ENCODE results near the gene ALOXE3. TPM values are rescaled to one million over a fixed set of nuclear protein-coding genes. Genes with fewer than 3 reads are reported as not detected.

Gene ALOXE3
- total and polyA plus RNA-seq, 4 experiments from 2014 or later = 0.20 to 0.33 (median 0.32) TPM; not detected in 1

DNA sequence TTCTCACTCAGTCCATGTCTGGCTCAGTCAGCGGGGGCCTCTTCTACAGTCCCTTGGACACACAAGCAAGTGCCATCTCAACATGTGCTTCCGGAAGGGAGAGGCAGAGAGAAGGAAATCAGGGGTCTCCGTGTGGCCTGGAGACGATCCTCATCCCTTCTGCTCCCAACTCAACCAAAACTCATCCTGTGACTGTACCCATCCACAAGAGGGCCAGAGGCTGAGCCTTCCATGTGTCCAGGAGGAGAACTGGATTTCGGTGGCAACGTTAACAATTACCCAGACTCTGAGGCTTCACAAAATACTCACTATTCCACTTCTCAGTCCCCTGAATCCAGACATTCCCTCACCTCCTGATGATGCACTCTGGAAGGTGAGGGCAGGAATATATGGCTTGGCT lies 23.0 kb downstream of the ALOXE3 start:
- CTCF ChIA-PET (ENCODE audit: partially characterized antibody) = interaction anchor here (2.0 to 7.6 kb wide), 7 partner anchors 11 to 205 kb away, joined by 9 to 178 read pairs (median 41); partner anchors contain the start of gene ALOXE3
- Histone ChIP-seq H3K27me3 (ENCODE audit: insufficient read depth, low read length) (no peaks in the 10 kb centered on the region), H3K27ac (ENCODE audit: low read depth, low read length) (no peak overlapping the region), H3K4me1 (ENCODE audit: insufficient read depth, low read length) (peaks cover 12% of the 10 kb centered on the region), H3K4me3 (ENCODE audit: low read length in 2 of 2) (no peak overlapping the region), H3K36me3 (ENCODE audit: insufficient read depth, low read length) (no peaks in the 10 kb centered on the region), H3K9me3 (ENCODE audit: control insufficient read depth in 1 of 2, low read length in 2 of 2) (no peaks in the 10 kb centered on the region)
- intact Hi-C loops (cut with micrococcal nuclease) = loop anchor here (2.0 kb wide), 1 partner anchor 17 kb away; no protein-coding TSS in a partner anchor
- Mint-ChIP-seq H3K4me1 (peaks cover 5 to 16% (median 12%) of the 10 kb centered on the region in 4 donors), H3K9me3 (peaks cover 0 to 4% (median 0%) of the 10 kb centered on the region in 8 donors), H3K27ac (peak overlapping the region in 1 of 7 donors; percentile 12), H3K27me3 (peaks cover 8 to 11% of the 10 kb centered on the region in 2 donors), H3K4me3 (no peak overlapping the region), H3K36me3 (no peaks in the 10 kb centered on the region)
- DNase-seq = no peak
- POLR2A ChIA-PET (ENCODE audit: partially characterized antibody) = interaction anchor here (1.5 to 2.0 kb wide), 2 partner anchors 78 to 95 kb away, joined by 4 to 5 read pairs; partner anchors contain the start of gene BORCS6

DNA sequence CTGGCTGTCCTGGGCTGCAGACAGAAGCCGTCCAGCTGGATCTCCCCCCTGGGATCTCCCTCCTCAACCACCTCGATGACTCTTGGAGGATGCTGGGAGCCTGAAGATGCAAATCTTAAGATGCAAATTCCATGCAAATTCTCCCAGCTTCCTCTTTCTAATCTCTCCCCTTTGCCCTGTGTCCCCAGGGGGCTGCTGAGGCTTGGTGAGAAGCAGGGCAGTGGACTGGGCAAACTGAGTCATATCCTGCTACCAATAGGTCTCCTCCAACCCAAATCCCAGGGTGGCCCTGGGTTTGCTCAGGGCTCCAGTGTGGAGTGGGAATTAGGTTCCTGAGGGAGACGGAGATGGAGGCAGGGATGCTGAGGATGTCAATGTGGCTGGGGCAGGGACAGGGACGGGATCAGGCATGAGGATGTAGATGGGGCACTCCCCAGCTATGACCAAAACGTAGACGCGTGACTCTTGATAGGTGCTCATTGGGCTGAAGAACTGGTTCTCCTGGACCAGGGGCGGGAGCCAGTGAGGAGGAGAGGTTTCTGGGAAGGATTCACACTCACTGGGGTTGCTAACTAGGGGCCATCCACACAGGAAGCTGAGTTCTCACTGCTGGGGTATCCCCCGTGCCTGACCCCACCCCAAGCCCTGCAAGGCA lies 27.2 kb downstream of the ALOXE3 start:
- Mint-ChIP-seq H3K4me1 (peaks cover 5 to 16% (median 12%) of the 10 kb centered on the region in 4 donors), H3K27ac (no peak overlapping the region), H3K4me3 (peak overlapping the region in 1 of 8 donors; percentile 26), H3K27me3 (peaks cover 17 to 21% of the 10 kb centered on the region in 2 donors), H3K9me3 (peaks cover 0 to 6% (median 0%) of the 10 kb centered on the region in 8 donors), H3K36me3 (no peaks in the 10 kb centered on the region)
- H3K27ac ChIP-seq (ENCODE audit: low read depth, low read length) = no peak overlapping the region
- no peaks in the 10 kb centered on the region for H3K36me3 ChIP-seq (ENCODE audit: insufficient read depth, low read length)
- no peak overlapping the region for H3K4me3 ChIP-seq (ENCODE audit: low read length in 2 of 2)
- peaks cover 12% of the 10 kb centered on the region for H3K4me1 ChIP-seq (ENCODE audit: insufficient read depth, low read length)
- no peak for DNase-seq
- H3K9me3 ChIP-seq (ENCODE audit: control insufficient read depth in 1 of 2, low read length in 2 of 2) = no peaks in the 10 kb centered on the region
- POLR2A ChIA-PET (ENCODE audit: partially characterized antibody) = interaction anchor here (1.1 to 1.4 kb wide), 2 partner anchors 21 to 132 kb away, joined by 3 to 4 read pairs; no protein-coding TSS in a partner anchor
- H3K27me3 ChIP-seq (ENCODE audit: insufficient read depth, low read length) = no peaks in the 10 kb centered on the region
- intact Hi-C loops (cut with micrococcal nuclease) = no loop called here
- CTCF ChIA-PET (ENCODE audit: partially characterized antibody) = interaction anchor here (0.8 to 7.6 kb wide), 11 partner anchors 7 to 209 kb away, joined by 3 to 178 read pairs (median 24); partner anchors contain the start of gene ALOXE3

DNA sequence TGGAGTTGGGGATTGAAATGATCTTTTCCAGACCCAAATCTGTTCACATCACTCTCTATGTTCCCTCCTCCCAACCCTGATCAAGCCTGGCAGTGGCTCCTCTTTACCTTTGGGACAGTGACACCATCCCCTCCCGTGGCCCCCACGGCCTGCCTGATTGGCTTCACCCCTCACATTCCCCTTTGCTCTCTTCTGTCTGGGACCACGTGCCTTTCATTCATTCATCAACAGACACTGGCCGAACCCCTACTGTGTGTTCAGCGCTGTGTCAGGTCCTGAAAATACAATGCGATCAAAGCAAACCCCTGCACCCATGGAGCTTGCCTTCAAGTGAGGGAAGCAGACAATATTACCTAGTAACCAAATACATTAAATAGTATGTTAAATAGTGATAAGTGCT lies 28.6 kb downstream of the ALOXE3 start:
- H3K4me3 ChIP-seq (ENCODE audit: low read length in 2 of 2) = no peak overlapping the region
- Mint-ChIP-seq H3K4me3 (no peak overlapping the region), H3K36me3 (no peaks in the 10 kb centered on the region), H3K4me1 (peaks cover 4 to 10% (median 8%) of the 10 kb centered on the region in 4 donors), H3K27ac (no peak overlapping the region), H3K27me3 (peaks cover 17 to 21% of the 10 kb centered on the region in 2 donors), H3K9me3 (peaks cover 0 to 6% (median 0%) of the 10 kb centered on the region in 8 donors)
- H3K27me3 ChIP-seq (ENCODE audit: insufficient read depth, low read length) = no peaks in the 10 kb centered on the region
- H3K4me1 ChIP-seq (ENCODE audit: insufficient read depth, low read length) = peaks cover 9% of the 10 kb centered on the region
- H3K27ac ChIP-seq (ENCODE audit: low read depth, low read length) = no peak overlapping the region
- intact Hi-C loops (cut with micrococcal nuclease) = no loop called here
- ChIA-PET POLR2A (ENCODE audit: partially characterized antibody) (no interaction called here), CTCF (ENCODE audit: partially characterized antibody) (interaction anchor here (1.1 to 7.6 kb wide), 7 partner anchors 9 to 30 kb away, joined by 4 to 178 read pairs (median 24); partner anchors contain the start of gene ALOXE3)
- H3K36me3 ChIP-seq (ENCODE audit: insufficient read depth, low read length) = no peaks in the 10 kb centered on the region
- no peaks in the 10 kb centered on the region for H3K9me3 ChIP-seq (ENCODE audit: control insufficient read depth in 1 of 2, low read length in 2 of 2)
- DNase-seq = no peak

DNA sequence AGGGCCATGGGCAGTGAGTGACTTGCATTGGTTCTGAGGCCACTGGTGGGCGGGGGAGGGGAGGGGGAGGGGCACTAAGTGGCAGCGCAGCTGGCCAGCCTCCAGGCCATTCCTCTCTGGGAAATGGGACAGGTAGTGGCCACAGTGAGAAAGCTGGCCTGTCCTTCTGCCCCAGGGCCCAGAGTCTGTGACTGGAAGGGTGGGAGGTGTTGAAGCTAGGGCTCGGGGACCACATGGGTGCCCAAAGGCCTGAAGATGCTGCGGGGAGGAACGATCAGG lies 30.4 kb downstream of the ALOXE3 start:
- CTCF ChIA-PET (ENCODE audit: partially characterized antibody) = interaction anchor here (0.7 to 7.6 kb wide), 4 partner anchors 14 to 197 kb away, joined by 3 to 178 read pairs (median 20); no protein-coding TSS in a partner anchor

DNA sequence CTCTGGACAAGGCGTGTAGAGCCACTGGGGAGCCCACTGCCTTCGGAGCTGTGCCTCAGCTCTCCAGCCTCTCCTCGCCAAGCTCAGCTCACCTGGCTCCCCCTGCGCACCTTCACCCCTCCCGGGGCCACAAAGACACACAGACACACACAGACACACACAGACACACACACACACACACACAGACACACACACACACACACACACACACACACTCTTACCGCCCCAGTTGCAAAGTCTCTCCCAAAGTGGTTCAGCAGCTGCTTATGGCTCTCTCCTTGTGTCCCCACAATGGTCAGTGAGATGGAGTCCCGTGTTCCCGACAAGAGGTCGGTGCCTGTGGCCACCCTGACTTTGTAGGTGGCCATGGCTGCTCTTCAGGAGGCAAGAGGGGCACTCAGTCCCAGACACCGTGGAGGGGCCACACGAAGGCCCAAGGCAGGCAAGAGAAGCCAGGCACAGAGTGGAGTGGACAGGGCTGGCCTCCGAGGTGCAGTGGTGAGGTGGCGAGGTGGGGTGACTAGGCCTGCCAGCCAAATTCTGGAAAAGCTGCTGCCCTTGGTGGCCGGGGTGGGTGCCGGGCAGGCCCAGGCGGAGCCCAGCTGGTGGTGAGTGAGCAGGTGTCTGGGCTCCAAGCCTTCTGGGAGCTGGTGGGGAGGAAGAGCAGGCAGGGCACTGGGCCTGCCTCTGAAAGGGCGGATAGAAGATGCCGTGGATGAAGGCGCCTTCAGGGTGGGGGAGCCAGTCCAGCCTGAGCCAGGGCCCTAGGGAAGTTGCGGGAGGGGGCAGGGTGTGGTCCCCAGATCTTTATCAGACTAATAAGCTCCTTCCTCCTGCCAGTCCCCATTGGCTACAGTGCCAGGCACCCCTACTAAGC lies 31.0 kb downstream of the ALOXE3 start, which contains the start of gene ALOX12B:
Gene ALOX12B (minus strand): TSS at position 642 of the 877 bp plus-strand sequence. CDS start 274 bp downstream, at position 368.
- H3K27me3 Mint-ChIP-seq = peaks cover 14 to 20% of the 10 kb centered on the region in 2 donors
- H3K4me3 ChIP-seq (ENCODE audit: low read length in 2 of 2) = no peak within 1 kb of the TSS
- H3K9me3 Mint-ChIP-seq = peaks cover 0 to 2% (median 0%) of the 10 kb centered on the region in 8 donors
- DNase-seq = no peak
- H3K36me3 Mint-ChIP-seq = no peaks in the 10 kb centered on the region
- no peaks in the 10 kb centered on the region for H3K27me3 ChIP-seq (ENCODE audit: insufficient read depth, low read length)
- H3K27ac Mint-ChIP-seq = no peak within 1 kb of the TSS
- no peaks in the 10 kb centered on the region for H3K36me3 ChIP-seq (ENCODE audit: insufficient read depth, low read length)
- H3K27ac ChIP-seq (ENCODE audit: low read depth, low read length) = no peak within 1 kb of the TSS
- ChIA-PET POLR2A (ENCODE audit: partially characterized antibody) (interaction anchor here (0.9 to 1.0 kb wide), 2 partner anchors 14 to 201 kb away, joined by 3 read pairs; partner anchors contain the start of gene RANGRF), CTCF (ENCODE audit: partially characterized antibody) (interaction anchor here (1.1 to 7.6 kb wide), 5 partner anchors 13 to 27 kb away, joined by 3 to 178 read pairs (median 17); no protein-coding TSS in a partner anchor)
- H3K4me3 Mint-ChIP-seq = no peak within 1 kb of the TSS
- no peaks in the 10 kb centered on the region for H3K9me3 ChIP-seq (ENCODE audit: control insufficient read depth in 1 of 2, low read length in 2 of 2)
- intact Hi-C loops (cut with micrococcal nuclease) = no loop called here
- no peaks in the 10 kb centered on the region for H3K4me1 ChIP-seq (ENCODE audit: insufficient read depth, low read length)
- no peaks in the 10 kb centered on the region for H3K4me1 Mint-ChIP-seq

More for the DNA sequence above, 30.4 kb downstream of the ALOXE3 start:
- Histone ChIP-seq H3K27ac (ENCODE audit: low read depth, low read length) (no peak overlapping the region), H3K9me3 (ENCODE audit: control insufficient read depth in 1 of 2, low read length in 2 of 2) (no peaks in the 10 kb centered on the region), H3K4me1 (ENCODE audit: insufficient read depth, low read length) (no peaks in the 10 kb centered on the region), H3K27me3 (ENCODE audit: insufficient read depth, low read length) (no peaks in the 10 kb centered on the region), H3K4me3 (ENCODE audit: low read length in 2 of 2) (no peak overlapping the region), H3K36me3 (ENCODE audit: insufficient read depth, low read length) (no peaks in the 10 kb centered on the region)
- Mint-ChIP-seq H3K36me3 (no peaks in the 10 kb centered on the region), H3K27me3 (peaks cover 17 to 21% of the 10 kb centered on the region in 2 donors), H3K9me3 (peaks cover 0 to 2% (median 0%) of the 10 kb centered on the region in 8 donors), H3K4me3 (no peak overlapping the region), H3K4me1 (no peaks in the 10 kb centered on the region), H3K27ac (no peak overlapping the region)
- DNase-seq = no peak
- POLR2A ChIA-PET (ENCODE audit: partially characterized antibody) = interaction anchor here (0.9 to 1.0 kb wide), 2 partner anchors 15 to 201 kb away, joined by 3 read pairs; partner anchors contain the start of gene RANGRF
- intact Hi-C loops (cut with micrococcal nuclease) = no loop called here

DNA sequence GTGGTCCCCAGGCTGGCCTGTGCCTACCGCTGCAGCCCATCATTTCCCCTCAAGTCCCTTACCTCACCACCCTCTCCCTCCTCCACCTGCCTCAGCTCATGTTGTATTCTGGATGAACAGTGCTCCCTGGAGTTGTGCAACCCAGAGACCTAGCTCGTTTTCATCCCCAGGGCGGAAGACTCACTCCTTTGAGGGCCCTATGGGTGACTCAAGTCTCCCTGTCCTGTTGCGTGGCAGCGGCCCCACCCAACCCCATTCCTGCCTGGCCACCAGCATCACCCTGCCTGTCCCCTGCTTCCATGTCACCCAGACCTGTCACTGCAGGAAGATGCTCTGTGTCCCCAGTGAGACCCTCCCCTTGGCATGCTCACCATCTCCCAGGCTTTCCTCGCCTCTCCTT lies 34.1 kb downstream of the ALOXE3 start:
- no peak for DNase-seq
- Histone ChIP-seq H3K4me1 (ENCODE audit: insufficient read depth, low read length) (peaks cover 6% of the 10 kb centered on the region), H3K36me3 (ENCODE audit: insufficient read depth, low read length) (no peaks in the 10 kb centered on the region), H3K4me3 (ENCODE audit: low read length in 2 of 2) (no peak overlapping the region), H3K27ac (ENCODE audit: low read depth, low read length) (no peak overlapping the region), H3K27me3 (ENCODE audit: insufficient read depth, low read length) (no peaks in the 10 kb centered on the region), H3K9me3 (ENCODE audit: control insufficient read depth in 1 of 2, low read length in 2 of 2) (no peaks in the 10 kb centered on the region)
- no peak overlapping the region for H3K27ac Mint-ChIP-seq
- H3K36me3 Mint-ChIP-seq = no peaks in the 10 kb centered on the region
- CTCF ChIA-PET (ENCODE audit: partially characterized antibody) = interaction anchor here (1.0 to 4.6 kb wide), 5 partner anchors 9 to 35 kb away, joined by 4 to 30 read pairs (median 11); partner anchors contain the start of gene ALOXE3
- intact Hi-C loops (cut with micrococcal nuclease) = no loop called here
- peaks cover 3 to 12% (median 7%) of the 10 kb centered on the region in 4 donors for H3K4me1 Mint-ChIP-seq
- H3K4me3 Mint-ChIP-seq = no peak overlapping the region
- peaks cover 0 to 2% (median 0%) of the 10 kb centered on the region in 8 donors for H3K9me3 Mint-ChIP-seq
- POLR2A ChIA-PET (ENCODE audit: partially characterized antibody) = interaction anchor here (0.6 to 0.7 kb wide), 2 partner anchors 172 to 291 kb away, joined by 3 read pairs; no protein-coding TSS in a partner anchor
- peaks cover 2 to 7% of the 10 kb centered on the region in 2 donors for H3K27me3 Mint-ChIP-seq

Measured in CD4-positive, alpha-beta memory T cell (primary cell).